H1 (cell line): ENCODE measurements around the gene ZSWIM4. TPM values are rescaled to one million over a fixed set of nuclear protein-coding genes. Genes with fewer than 3 reads are reported as not detected.

Experiments used
- CBX8 ChIP-seq: fragments of 300-800, 300-1000 bp; sonication (generic); IDR thresholded peaks from 2 replicates; pipeline ENCODE4 v1.7.1; 2016; ENCODE audit warnings: low read depth, low read length, borderline replicate concordance
- EGR1 ChIP-seq: IDR thresholded peaks from 2 replicates; pipeline ENCODE4 v1.6.1; 2011; ENCODE audit warnings: low read depth, low read length, borderline replicate concordance
- EZH2 ChIP-seq: fragments of 200-600 bp; sonication (generic); IDR thresholded peaks from 2 replicates; pipeline ENCODE4 v1.7.1; 2012; ENCODE audit warnings: low read depth, mild to moderate bottlenecking, moderate library complexity, low read length, inconsistent platforms; ENCODE audit not compliant: severe bottlenecking
- HDAC2 ChIP-seq, 2 experiments: fragments of 300-600 bp in 1 of 2; sonication (generic) in 1 of 2; IDR thresholded peaks; 2 replicates each; pipeline ENCODE4 v1.6.1; 2011 to 2012; ENCODE audit warnings: low read depth in 2 of 2, low read length in 2 of 2, mild to moderate bottlenecking in 2 of 2, moderate library complexity in 2 of 2, borderline replicate concordance in 1 of 2, inconsistent platforms in 1 of 2
- HDAC6 ChIP-seq: IDR thresholded peaks from one replicate; pipeline ENCODE4 v1.7.1; 2012; ENCODE audit warnings: low read depth, mild to moderate bottlenecking, inconsistent platforms, low read length, moderate library complexity
- JUND ChIP-seq: IDR thresholded peaks from 2 replicates; pipeline ENCODE4 v1.6.1; 2011; ENCODE audit warnings: mild to moderate bottlenecking, improper control_type of control experiment, low read length
- KDM1A ChIP-seq: fragments of 200-600, 300-600 bp; sonication (generic); IDR thresholded peaks from 2 replicates; pipeline ENCODE4 v1.7.1; 2016; ENCODE audit warnings: mild to moderate bottlenecking, low read length, borderline replicate concordance
- POLR2A ChIP-seq, 2 experiments: IDR thresholded peaks; 1 replicate in 1 of 2; 2 replicates in 1 of 2; pipeline ENCODE4 v1.6.1; 2011; ENCODE audit warnings: low read depth in 2 of 2, low read length in 2 of 2, mild to moderate bottlenecking in 2 of 2; ENCODE audit errors: control extremely low read depth in 1 of 2
- RBBP5 ChIP-seq: IDR thresholded peaks from 2 replicates; pipeline ENCODE4 v1.7.1; 2012; ENCODE audit warnings: low read depth, mild to moderate bottlenecking, inconsistent platforms, low read length, moderate library complexity, borderline replicate concordance
- TAF1 ChIP-seq: IDR thresholded peaks from 2 replicates; pipeline ENCODE4 v1.6.1; 2011; ENCODE audit warnings: mild to moderate bottlenecking, low read depth, low read length
- TCF12 ChIP-seq: IDR thresholded peaks from 2 replicates; pipeline ENCODE4 v1.6.1; 2011; ENCODE audit warnings: low read depth, mild to moderate bottlenecking, low read length
- YY1 ChIP-seq: IDR thresholded peaks from 2 replicates; pipeline ENCODE4 v1.6.1; 2011; ENCODE audit warnings: low read depth, mild to moderate bottlenecking, low read length
- ZNF274 ChIP-seq: IDR thresholded peaks from 2 replicates; pipeline ENCODE4 v1.7.0; 2012; ENCODE audit warnings: low read length, borderline replicate concordance; ENCODE audit errors: extremely low read depth
- polyA plus RNA-seq, 7 experiments: library from polyadenylated mRNA; depleted of rRNA in 3 of 7; stranded (reverse) in 5 of 7; unstranded in 2 of 7; fragments of >200 nt in 5 of 7; fragments of 200-250 nt in 2 of 7; gene quantifications; 1 replicate in 5 of 7; 2 replicates in 1 of 7; 4 replicates in 1 of 7; pipeline versions ENCODE4 v1.2.1 to v1.2.3, GENCODE V29; 2011 to 2013; ENCODE audit warnings: missing spikeins in 2 of 7, mixed read lengths in 2 of 7
- total RNA-seq: library from RNA; stranded (reverse); fragmentation: NEBNext Ultra II Directional; extraction: Animal tissue kit (Norgen Biotek cat#: 25700); gene quantifications from 2 replicates; pipeline ENCODE4 v1.2.1, GENCODE V29; 2021
- TF ChIP-seq, protein P1 (sequence below): IDR thresholded peaks from 2 replicates; pipeline ENCODE4 v1.6.1; 2011; ENCODE audit warnings: low read length, improper control_type of control experiment
- TF ChIP-seq, protein P2 (sequence below): IDR thresholded peaks from 2 replicates; pipeline ENCODE4 v1.6.1; 2012; ENCODE audit warnings: inconsistent platforms

The ZSWIM4 gene
- total and polyA plus RNA-seq, 2 of the 8 experiments (the other 6 are each of a cell fraction or from before 2014, with no cell fraction given), result 12.2 to 31.1 TPM

DNA sequence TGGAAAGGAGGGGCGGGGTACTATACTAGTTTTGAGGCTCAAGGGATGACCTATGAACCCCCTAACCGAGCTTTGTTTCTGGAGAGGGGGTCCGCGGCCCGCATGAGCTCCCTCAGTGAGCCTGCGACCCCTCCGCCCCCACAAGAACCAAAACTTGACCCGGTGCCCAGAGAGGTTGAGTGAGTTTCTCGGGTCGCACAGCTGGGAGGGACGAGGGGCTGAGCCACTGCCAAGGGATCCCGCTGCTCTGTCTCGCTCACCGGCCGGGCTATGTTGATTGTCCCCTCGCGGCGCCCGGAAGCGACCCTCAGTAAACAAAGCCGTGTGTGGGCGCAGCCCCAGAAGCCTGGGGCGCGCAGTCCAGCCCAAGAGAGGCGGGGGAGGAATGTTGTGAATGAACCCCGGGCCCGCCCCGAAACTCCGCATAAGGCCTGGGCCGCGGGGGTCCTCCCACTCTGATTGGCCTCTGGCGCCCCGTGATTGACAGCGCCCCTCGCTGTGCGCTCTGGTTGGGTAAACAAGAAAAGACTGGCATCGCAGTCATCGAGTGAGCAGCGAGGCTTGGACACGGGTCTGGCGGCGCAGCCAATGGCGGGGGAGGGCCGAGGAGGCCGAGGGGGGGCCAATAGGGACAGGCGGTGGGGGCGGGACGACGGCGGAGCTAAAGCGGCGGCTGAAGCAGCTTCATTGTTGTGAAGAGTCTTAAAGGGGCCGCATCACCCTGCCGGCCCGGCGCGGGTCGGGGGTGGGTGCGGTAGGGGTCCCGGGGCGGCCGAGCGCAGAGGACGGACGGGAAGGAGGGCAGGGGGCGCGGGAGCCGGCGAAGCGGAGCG lies at the start of gene ZSWIM4 (continued):
- no peak for TF ChIP-seq HDAC6
- TF ChIP-seq, protein P1, sequence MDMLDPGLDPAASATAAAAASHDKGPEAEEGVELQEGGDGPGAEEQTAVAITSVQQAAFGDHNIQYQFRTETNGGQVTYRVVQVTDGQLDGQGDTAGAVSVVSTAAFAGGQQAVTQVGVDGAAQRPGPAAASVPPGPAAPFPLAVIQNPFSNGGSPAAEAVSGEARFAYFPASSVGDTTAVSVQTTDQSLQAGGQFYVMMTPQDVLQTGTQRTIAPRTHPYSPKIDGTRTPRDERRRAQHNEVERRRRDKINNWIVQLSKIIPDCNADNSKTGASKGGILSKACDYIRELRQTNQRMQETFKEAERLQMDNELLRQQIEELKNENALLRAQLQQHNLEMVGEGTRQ, result peak; percentile 56
- TF ChIP-seq YY1, result no peak
- TF ChIP-seq, protein P2, sequence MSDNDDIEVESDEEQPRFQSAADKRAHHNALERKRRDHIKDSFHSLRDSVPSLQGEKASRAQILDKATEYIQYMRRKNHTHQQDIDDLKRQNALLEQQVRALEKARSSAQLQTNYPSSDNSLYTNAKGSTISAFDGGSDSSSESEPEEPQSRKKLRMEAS, result no peak; the same call in 1 of the 2 replicates
- TF ChIP-seq KDM1A, result peak; percentile 99
- no peak for TF ChIP-seq EZH2
- TF ChIP-seq HDAC2 (IDR thresholded peaks at IDR 0.05; ENCODE audit: borderline replicate concordance in 1 of 2, low read depth in 2 of 2, low read length in 2 of 2), result peak; percentile 87 to 97; a peak in 2 of 4 replicates
- TF ChIP-seq TCF12, result peak; percentile 88
- TF ChIP-seq EGR1, result peak; percentile 89
- TF ChIP-seq JUND, result no peak
- TF ChIP-seq ZNF274, result no peak
- TF ChIP-seq RBBP5, result 0 out of 2 replicates have a peak, but pooled peaks have one; percentile 9
- TF ChIP-seq CBX8, result no peak
- peak; percentile 79 to 80 for TF ChIP-seq POLR2A (IDR thresholded peaks at IDR 0.05; ENCODE audit: control extremely low read depth in 1 of 2, low read depth in 2 of 2, low read length in 2 of 2)
- peak; percentile 93 for TF ChIP-seq TAF1
